ENCODE data around the gene RHBDL3. TPM values are rescaled to one million over a fixed set of nuclear protein-coding genes. Genes with fewer than 3 reads are reported as not detected.

Gene RHBDL3
- polyA plus RNA-seq, 2 of the 4 experiments (the other 2 are of a cell fraction), result 2.0 to 6.6 TPM

DNA sequence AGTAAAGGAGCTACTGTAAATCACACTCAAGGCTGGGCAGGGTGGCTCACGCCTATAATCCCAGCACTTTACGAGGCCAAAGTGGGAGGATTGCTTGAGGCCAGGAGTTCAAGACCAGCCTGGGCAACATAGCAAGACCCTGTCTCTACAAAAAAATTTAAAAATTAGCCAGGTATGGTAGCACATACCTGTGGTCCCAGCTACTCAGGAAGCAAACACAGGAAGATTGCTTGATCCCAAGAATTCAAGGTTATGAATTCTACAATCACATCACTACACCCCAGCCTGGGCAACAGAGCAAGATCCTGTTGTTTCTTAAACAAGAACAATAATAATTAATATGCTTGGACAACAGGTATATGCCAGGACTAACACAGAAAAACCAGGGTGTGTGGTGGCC is 13.2 kb downstream of the RHBDL3 start:
- Histone ChIP-seq H3K4me1 (peaks cover 44% of the 10 kb centered on the region), H3K4me3 (no peak overlapping the region), H3K27ac (no peak overlapping the region), H3K4me2 (no peak overlapping the region), H3K9me3 (no peaks in the 10 kb centered on the region)
- POLR2A ChIA-PET, result no interaction called here
- no peak for DNase-seq (ENCODE audit: low read depth in 1 of 2, low spot score in 1 of 2)
- ATAC-seq, result no peak
- CTCF ChIA-PET, result interaction anchor here (1.1 to 2.6 kb wide), 6 partner anchors 9 to 41 kb away, joined by 3 to 15 read pairs (median 8); no protein-coding TSS in a partner anchor
- TF ChIP-seq EHMT2 (IDR thresholded peaks at IDR 0.05; ENCODE audit: low read depth) (no peak), PHF8 (IDR thresholded peaks at IDR 0.05; ENCODE audit: borderline replicate concordance, low read depth) (no peak), NPAS2 (CRISPR knock-in tag; IDR thresholded peaks at IDR 0.05; ENCODE audit: borderline replicate concordance) (no peak), RCOR1 (IDR thresholded peaks at IDR 0.05; ENCODE audit: low read depth, low read length) (no peak), NFE2L2 (conservative IDR thresholded peaks at IDR 0.05; ENCODE audit: low read length) (no peak), SREBF2 (IDR thresholded peaks at IDR 0.05) (no peak), ZC3H11A (IDR thresholded peaks at IDR 0.05) (no peak), HOXB5 (CRISPR knock-in tag; IDR thresholded peaks at IDR 0.05) (no peak), TP53 (CRISPR knock-in tag; IDR thresholded peaks at IDR 0.05) (no peak), RFX5 (IDR thresholded peaks at IDR 0.05) (no peak), HDAC2 (IDR thresholded peaks at IDR 0.05) (no peak), CHD4 (IDR thresholded peaks at IDR 0.05; ENCODE audit: borderline replicate concordance) (no peak), ZNF302 (CRISPR knock-in tag; IDR thresholded peaks at IDR 0.05) (no peak)
- TF ChIP-seq, protein P1, sequence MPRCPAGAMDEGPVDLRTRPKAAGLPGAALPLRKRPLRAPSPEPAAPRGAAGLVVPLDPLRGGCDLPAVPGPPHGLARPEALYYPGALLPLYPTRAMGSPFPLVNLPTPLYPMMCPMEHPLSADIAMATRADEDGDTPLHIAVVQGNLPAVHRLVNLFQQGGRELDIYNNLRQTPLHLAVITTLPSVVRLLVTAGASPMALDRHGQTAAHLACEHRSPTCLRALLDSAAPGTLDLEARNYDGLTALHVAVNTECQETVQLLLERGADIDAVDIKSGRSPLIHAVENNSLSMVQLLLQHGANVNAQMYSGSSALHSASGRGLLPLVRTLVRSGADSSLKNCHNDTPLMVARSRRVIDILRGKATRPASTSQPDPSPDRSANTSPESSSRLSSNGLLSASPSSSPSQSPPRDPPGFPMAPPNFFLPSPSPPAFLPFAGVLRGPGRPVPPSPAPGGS (IDR thresholded peaks at IDR 0.05), result no peak
- TF ChIP-seq, protein P2, sequence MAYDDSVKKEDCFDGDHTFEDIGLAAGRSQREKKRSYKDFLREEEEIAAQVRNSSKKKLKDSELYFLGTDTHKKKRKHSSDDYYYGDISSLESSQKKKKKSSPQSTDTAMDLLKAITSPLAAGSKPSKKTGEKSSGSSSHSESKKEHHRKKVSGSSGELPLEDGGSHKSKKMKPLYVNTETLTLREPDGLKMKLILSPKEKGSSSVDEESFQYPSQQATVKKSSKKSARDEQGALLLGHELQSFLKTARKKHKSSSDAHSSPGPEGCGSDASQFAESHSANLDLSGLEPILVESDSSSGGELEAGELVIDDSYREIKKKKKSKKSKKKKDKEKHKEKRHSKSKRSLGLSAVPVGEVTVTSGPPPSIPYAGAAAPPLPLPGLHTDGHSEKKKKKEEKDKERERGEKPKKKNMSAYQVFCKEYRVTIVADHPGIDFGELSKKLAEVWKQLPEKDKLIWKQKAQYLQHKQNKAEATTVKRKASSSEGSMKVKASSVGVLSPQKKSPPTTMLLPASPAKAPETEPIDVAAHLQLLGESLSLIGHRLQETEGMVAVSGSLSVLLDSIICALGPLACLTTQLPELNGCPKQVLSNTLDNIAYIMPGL (CRISPR knock-in tag; IDR thresholded peaks at IDR 0.05; ENCODE audit: borderline replicate concordance), result no peak
- TF ChIP-seq, protein P3, sequence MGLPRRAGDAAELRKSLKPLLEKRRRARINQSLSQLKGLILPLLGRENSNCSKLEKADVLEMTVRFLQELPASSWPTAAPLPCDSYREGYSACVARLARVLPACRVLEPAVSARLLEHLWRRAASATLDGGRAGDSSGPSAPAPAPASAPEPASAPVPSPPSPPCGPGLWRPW (IDR thresholded peaks at IDR 0.05), result no peak
- TF ChIP-seq, protein P4, sequence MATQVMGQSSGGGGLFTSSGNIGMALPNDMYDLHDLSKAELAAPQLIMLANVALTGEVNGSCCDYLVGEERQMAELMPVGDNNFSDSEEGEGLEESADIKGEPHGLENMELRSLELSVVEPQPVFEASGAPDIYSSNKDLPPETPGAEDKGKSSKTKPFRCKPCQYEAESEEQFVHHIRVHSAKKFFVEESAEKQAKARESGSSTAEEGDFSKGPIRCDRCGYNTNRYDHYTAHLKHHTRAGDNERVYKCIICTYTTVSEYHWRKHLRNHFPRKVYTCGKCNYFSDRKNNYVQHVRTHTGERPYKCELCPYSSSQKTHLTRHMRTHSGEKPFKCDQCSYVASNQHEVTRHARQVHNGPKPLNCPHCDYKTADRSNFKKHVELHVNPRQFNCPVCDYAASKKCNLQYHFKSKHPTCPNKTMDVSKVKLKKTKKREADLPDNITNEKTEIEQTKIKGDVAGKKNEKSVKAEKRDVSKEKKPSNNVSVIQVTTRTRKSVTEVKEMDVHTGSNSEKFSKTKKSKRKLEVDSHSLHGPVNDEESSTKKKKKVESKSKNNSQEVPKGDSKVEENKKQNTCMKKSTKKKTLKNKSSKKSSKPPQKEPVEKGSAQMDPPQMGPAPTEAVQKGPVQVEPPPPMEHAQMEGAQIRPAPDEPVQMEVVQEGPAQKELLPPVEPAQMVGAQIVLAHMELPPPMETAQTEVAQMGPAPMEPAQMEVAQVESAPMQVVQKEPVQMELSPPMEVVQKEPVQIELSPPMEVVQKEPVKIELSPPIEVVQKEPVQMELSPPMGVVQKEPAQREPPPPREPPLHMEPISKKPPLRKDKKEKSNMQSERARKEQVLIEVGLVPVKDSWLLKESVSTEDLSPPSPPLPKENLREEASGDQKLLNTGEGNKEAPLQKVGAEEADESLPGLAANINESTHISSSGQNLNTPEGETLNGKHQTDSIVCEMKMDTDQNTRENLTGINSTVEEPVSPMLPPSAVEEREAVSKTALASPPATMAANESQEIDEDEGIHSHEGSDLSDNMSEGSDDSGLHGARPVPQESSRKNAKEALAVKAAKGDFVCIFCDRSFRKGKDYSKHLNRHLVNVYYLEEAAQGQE (IDR thresholded peaks at IDR 0.05), result no peak
- no peak for FAIRE-seq
- 83% methylated on average over 2 of the region's 2 CpGs for WGBS (ENCODE audit: missing lambda C conversion rate)

DNA sequence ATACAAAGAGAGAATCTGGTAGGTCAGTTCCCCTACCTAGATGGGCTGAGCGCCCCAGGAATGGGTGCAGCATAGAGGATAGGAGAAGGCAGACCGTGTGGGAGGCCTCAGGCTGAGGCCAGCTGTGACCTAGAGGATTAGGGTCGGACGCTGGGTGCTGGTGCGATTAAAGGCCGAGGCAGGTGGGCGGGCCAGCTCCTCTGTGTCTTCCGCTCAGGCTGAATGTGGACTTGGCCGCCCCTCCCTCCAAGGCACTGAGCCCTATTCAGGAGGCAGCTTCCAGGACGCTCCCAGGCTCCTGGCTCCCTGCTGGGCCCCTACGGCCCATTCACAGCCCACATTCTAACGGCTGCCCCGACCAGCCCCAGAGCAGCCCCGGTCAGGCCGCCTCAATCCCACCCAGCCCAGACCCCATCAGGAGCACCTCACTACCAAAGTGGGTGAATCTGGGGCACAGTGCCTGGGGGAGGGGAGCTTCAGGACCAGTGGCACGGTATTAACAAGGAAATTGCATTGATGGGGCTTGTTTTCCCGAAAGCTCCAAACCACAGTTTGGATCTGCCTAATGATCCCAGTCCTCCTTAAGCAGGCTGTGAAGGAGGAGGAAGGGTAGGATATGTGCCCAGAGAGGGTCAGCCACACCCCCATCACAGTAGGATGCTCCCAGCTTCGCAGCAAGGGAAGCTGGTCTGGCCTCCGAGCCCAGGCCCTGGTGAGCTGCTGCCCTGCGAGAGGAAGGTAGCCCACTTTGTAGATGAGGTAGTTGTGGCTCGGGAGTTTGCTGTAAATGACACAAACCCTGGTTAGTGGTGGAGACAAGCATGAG is 14.5 kb downstream of the RHBDL3 start:
- ChIA-PET POLR2A (interaction anchor here (1.1 kb wide), 1 partner anchor 19 kb away, joined by 3 read pairs; no protein-coding TSS in a partner anchor), CTCF (interaction anchor here (0.6 to 2.6 kb wide), 8 partner anchors 14 to 40 kb away, joined by 3 to 12 read pairs (median 3); partner anchors contain the start of gene RHBDL3)
- Histone ChIP-seq H3K9me3 (no peaks in the 10 kb centered on the region), H3K4me3 (no peak overlapping the region), H3K4me1 (peaks cover 34% of the 10 kb centered on the region), H3K4me2 (0 out of 3 replicates have a peak overlapping the region, but pooled peaks have one; percentile 14), H3K27ac (peak overlapping the region in 1 of 2 experiments; percentile 52; a peak in 2 of 6 replicates)
- FAIRE-seq, result no peak
- 78% methylated on average over 18 of the region's 21 CpGs for WGBS (ENCODE audit: missing lambda C conversion rate)
- no peak for DNase-seq (ENCODE audit: low read depth in 1 of 2, low spot score in 1 of 2)
- ATAC-seq, result no peak
- TF ChIP-seq, protein P5, sequence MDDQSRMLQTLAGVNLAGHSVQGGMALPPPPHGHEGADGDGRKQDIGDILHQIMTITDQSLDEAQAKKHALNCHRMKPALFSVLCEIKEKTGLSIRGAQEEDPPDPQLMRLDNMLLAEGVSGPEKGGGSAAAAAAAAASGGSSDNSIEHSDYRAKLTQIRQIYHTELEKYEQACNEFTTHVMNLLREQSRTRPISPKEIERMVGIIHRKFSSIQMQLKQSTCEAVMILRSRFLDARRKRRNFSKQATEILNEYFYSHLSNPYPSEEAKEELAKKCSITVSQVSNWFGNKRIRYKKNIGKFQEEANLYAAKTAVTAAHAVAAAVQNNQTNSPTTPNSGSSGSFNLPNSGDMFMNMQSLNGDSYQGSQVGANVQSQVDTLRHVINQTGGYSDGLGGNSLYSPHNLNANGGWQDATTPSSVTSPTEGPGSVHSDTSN (IDR thresholded peaks at IDR 0.05), result no peak
- no peak for TF ChIP-seq HOXB13 (CRISPR knock-in tag; IDR thresholded peaks at IDR 0.05; ENCODE audit: low read depth)
- TF ChIP-seq EHMT2 (IDR thresholded peaks at IDR 0.05; ENCODE audit: low read depth), result no peak
- TF ChIP-seq PHF8 (IDR thresholded peaks at IDR 0.05; ENCODE audit: borderline replicate concordance, low read depth), result no peak
- TF ChIP-seq, protein P4 (IDR thresholded peaks at IDR 0.05), result no peak
- no peak for TF ChIP-seq ZNF302 (CRISPR knock-in tag; IDR thresholded peaks at IDR 0.05)
- TF ChIP-seq, protein P3 (IDR thresholded peaks at IDR 0.05), result no peak
- no peak for TF ChIP-seq GATA3 (IDR thresholded peaks at IDR 0.05; ENCODE audit: borderline replicate concordance)
- TF ChIP-seq ZFP36 (IDR thresholded peaks at IDR 0.05; ENCODE audit: borderline replicate concordance, partially characterized antibody), result no peak

All from A549 (cell line).